IMR-90 (cell line): ENCODE measurements around the gene TNNC1. TPM values are rescaled to one million over a fixed set of nuclear protein-coding genes. Genes with fewer than 3 reads are reported as not detected.

Experiments
- ATAC-seq: fragments of 200-7000 bp; cut with Tn5 transposase; 2 replicates; pipeline ENCODE4 v1.9.1; 2020; ENCODE audit warnings: low read depth, mild to moderate bottlenecking, moderate library complexity
- BruUV-seq: library from RNA; stranded (reverse); fragments of 400-500 nt; replicated peaks from 2 replicates; lab custom pipeline; 2021; lab: Mats Ljungman, UMichigan
- CTCF ChIA-PET: fragments of 300-600 bp; formaldehyde crosslinking; extraction: SDS; loops from one replicate; lab custom pipeline; 2021; ENCODE audit warnings: antibody characterized with exemption; lab: Yijun Ruan, JAX
- POLR2A ChIA-PET: fragments of 300-600 bp; sonication (Branson Sonifier 250); formaldehyde crosslinking; loops from one replicate; lab custom pipeline; 2022; ENCODE audit warnings: antibody characterized with exemption; ENCODE audit not compliant: unreplicated experiment; lab: Charles Lee
- DNase-seq: peaks from one replicate; pipeline ENCODE4 v3.0.0; 2013
- H2AFZ ChIP-seq: replicated peaks from 2 replicates; pipeline ENCODE3; 2013; ENCODE audit warnings: low read length, mild to moderate bottlenecking; ENCODE audit not compliant: poor library complexity
- H2AK5ac ChIP-seq: 2 replicates; pipeline ENCODE4 v1.6.1; 2013; ENCODE audit warnings: low read depth, low read length, inconsistent platforms
- H2AK9ac ChIP-seq: replicated peaks from 2 replicates; pipeline ENCODE3; 2013; ENCODE audit warnings: mild to moderate bottlenecking, low read depth, low read length, moderate library complexity; ENCODE audit not compliant: poor library complexity
- H2BK120ac ChIP-seq: 2 replicates; pipeline ENCODE4 v1.6.1; 2013; ENCODE audit warnings: low read depth, low read length, inconsistent platforms
- H2BK15ac ChIP-seq: 3 replicates; pipeline ENCODE4 v1.6.1; 2013; ENCODE audit warnings: low read depth, low read length, inconsistent platforms
- H2BK20ac ChIP-seq: 2 replicates; pipeline ENCODE4 v1.6.1; 2013; ENCODE audit warnings: low read depth, mild to moderate bottlenecking, inconsistent platforms, low read length, moderate library complexity
- H2BK5ac ChIP-seq: 2 replicates; pipeline ENCODE4 v1.6.1; 2013; ENCODE audit warnings: mild to moderate bottlenecking, low read depth, low read length, inconsistent platforms; ENCODE audit not compliant: poor library complexity, severe bottlenecking
- H3K14ac ChIP-seq: replicated peaks from 2 replicates; pipeline ENCODE4 v1.6.1; 2013; ENCODE audit warnings: low read depth, low read length, inconsistent platforms
- H3K18ac ChIP-seq: 2 replicates; pipeline ENCODE4 v1.6.1; 2013; ENCODE audit warnings: low read depth, low read length, control low read depth
- H3K23ac ChIP-seq: 2 replicates; pipeline ENCODE4 v1.6.1; 2013; ENCODE audit warnings: low read depth, low read length, inconsistent platforms
- H3K27ac ChIP-seq: 2 replicates; pipeline ENCODE4 v1.5.1; 2013; ENCODE audit warnings: mild to moderate bottlenecking, control low read depth, low read length; ENCODE audit not compliant: insufficient read depth
- H3K27me3 ChIP-seq: 2 replicates; pipeline ENCODE4 v1.6.1; 2013; ENCODE audit warnings: low read length; ENCODE audit not compliant: control insufficient read depth, insufficient read depth
- H3K36me3 ChIP-seq: 2 replicates; pipeline ENCODE4 v1.6.1; 2013; ENCODE audit warnings: low read length, mixed read lengths; ENCODE audit not compliant: control insufficient read depth, insufficient read depth
- H3K4ac ChIP-seq: 2 replicates; pipeline ENCODE4 v1.6.1; 2013; ENCODE audit warnings: low read depth, low read length, inconsistent platforms
- H3K4me1 ChIP-seq: 2 replicates; pipeline ENCODE4 v1.6.1; 2013; ENCODE audit warnings: low read length, mixed read lengths; ENCODE audit not compliant: control insufficient read depth, insufficient read depth
- H3K4me2 ChIP-seq: 2 replicates; pipeline ENCODE4 v1.6.1; 2013; ENCODE audit warnings: low read depth, mild to moderate bottlenecking, control low read depth, low read length, moderate library complexity
- H3K4me3 ChIP-seq: 2 replicates; pipeline ENCODE4 v1.5.1; 2013; ENCODE audit warnings: low read depth, mild to moderate bottlenecking, control low read depth, low read length, moderate library complexity; ENCODE audit not compliant: insufficient read depth
- H3K56ac ChIP-seq: 2 replicates; pipeline ENCODE4 v1.6.1; 2013; ENCODE audit warnings: low read length, inconsistent platforms; ENCODE audit not compliant: insufficient read depth; ENCODE audit errors: extremely low read depth
- H3K79me1 ChIP-seq, 2 experiments: 2 replicates each; pipeline ENCODE4 v1.6.1; 2013; ENCODE audit warnings: low read length in 2 of 2, inconsistent platforms in 1 of 2, low read depth in 1 of 2
- H3K9ac ChIP-seq: 2 replicates; pipeline ENCODE4 v1.6.1; 2013; ENCODE audit warnings: low read depth, low read length, control low read depth
- H3K9me1 ChIP-seq: 2 replicates; pipeline ENCODE4 v1.6.1; 2013; ENCODE audit warnings: low read length, inconsistent platforms; ENCODE audit not compliant: insufficient read depth
- H3K9me3 ChIP-seq: 2 replicates; pipeline ENCODE4 v1.6.1; 2013; ENCODE audit warnings: low read length; ENCODE audit not compliant: control insufficient read depth, insufficient read depth
- H4K20me1 ChIP-seq: 2 replicates; pipeline ENCODE4 v1.6.1; 2013; ENCODE audit warnings: low read length, inconsistent platforms; ENCODE audit not compliant: insufficient read depth
- H4K5ac ChIP-seq: 2 replicates; pipeline ENCODE4 v1.6.1; 2013; ENCODE audit warnings: mild to moderate bottlenecking, low read depth, low read length, control low read depth
- H4K8ac ChIP-seq, 2 experiments: 2 replicates each; pipeline ENCODE4 v1.6.1; 2013; ENCODE audit warnings: low read depth in 2 of 2, low read length in 2 of 2, control low read depth in 1 of 2, inconsistent platforms in 1 of 2
- H4K91ac ChIP-seq: 2 replicates; pipeline ENCODE4 v1.6.1; 2013; ENCODE audit warnings: low read depth, low read length, inconsistent platforms; ENCODE audit not compliant: insufficient read depth
- BHLHE40 ChIP-seq: fragments of 150-350 bp; IDR thresholded peaks from 2 replicates; pipeline ENCODE4 v1.6.1; 2016; ENCODE audit warnings: mild to moderate bottlenecking, low read depth, low read length
- CHD1 ChIP-seq: IDR thresholded peaks from 2 replicates; pipeline ENCODE4 v1.6.1; 2012; ENCODE audit warnings: low read depth, low read length, improper control_type of control experiment
- MAZ ChIP-seq: IDR thresholded peaks from 2 replicates; pipeline ENCODE4 v1.6.1; 2012; ENCODE audit warnings: low read depth, mild to moderate bottlenecking, low read length, improper control_type of control experiment, moderate library complexity, borderline replicate concordance
- MXI1 ChIP-seq: IDR thresholded peaks from 2 replicates; pipeline ENCODE4 v1.6.1; 2012; ENCODE audit warnings: low read depth, mild to moderate bottlenecking, low read length, moderate library complexity, borderline replicate concordance
- NFE2L2 ChIP-seq: fragments of 150-350 bp; IDR thresholded peaks from 2 replicates; pipeline ENCODE4 v1.6.1; 2016; ENCODE audit warnings: low read depth, mild to moderate bottlenecking, low read length
- POLR2A ChIP-seq: IDR thresholded peaks from 2 replicates; pipeline ENCODE4 v1.6.1; 2012; ENCODE audit warnings: mild to moderate bottlenecking, low read depth, low read length
- RCOR1 ChIP-seq: IDR thresholded peaks from 2 replicates; pipeline ENCODE4 v1.6.1; 2012; ENCODE audit warnings: mild to moderate bottlenecking, low read length, improper control_type of control experiment; ENCODE audit not compliant: insufficient replicate concordance
- WGBS, 2 experiments: methylation state at CpG; one replicate each; pipeline versions ENCODE4 v1.1.5 to v1.1.7; 2013; ENCODE audit warnings: missing lambda C conversion rate in 2 of 2; ENCODE audit not compliant: insufficient read length in 1 of 2; ENCODE audit errors: extremely low coverage in 2 of 2; 5-methylcytosine and 5-hydroxymethylcytosine counted together
- dilution Hi-C: fragments of 300-500 bp; cut with HindIII; formaldehyde crosslinking; loops from one replicate; pipeline ENCODE4 v1.14.3; 2018; ENCODE audit warnings: low sequenced_read_pairs; ENCODE audit not compliant: unreplicated experiment
- in situ Hi-C: fragments of 300-500 bp; cut with MboI; formaldehyde crosslinking; loops from 3 replicates; pipeline ENCODE4 v1.14.3; 2019; ENCODE audit warnings: low sequenced_read_pairs, inconsistent platforms, mixed read lengths
- intact Hi-C: fragments of 100-400 bp; cut with micrococcal nuclease; formaldehyde crosslinking; loops from 2 replicates; pipeline ENCODE4 v1.10.0; 2022
- polyA plus RNA-seq, 3 experiments: library from polyadenylated mRNA; depleted of rRNA; stranded (reverse); fragments of >200 nt; gene quantifications; 2 replicates each; pipeline ENCODE4 v1.2.3, GENCODE V29; 2012; ENCODE audit warnings: low replicate concordance in 1 of 3
- total RNA-seq: library from RNA; depleted of rRNA; stranded (reverse); fragments of >200 nt; gene quantifications from 2 replicates; pipeline ENCODE4 v1.2.3, GENCODE V29; 2012

The TNNC1 gene
- total and polyA plus RNA-seq, 2 of the 4 experiments (the other 2 are of a cell fraction): 1.3 to 4.6 TPM

DNA sequence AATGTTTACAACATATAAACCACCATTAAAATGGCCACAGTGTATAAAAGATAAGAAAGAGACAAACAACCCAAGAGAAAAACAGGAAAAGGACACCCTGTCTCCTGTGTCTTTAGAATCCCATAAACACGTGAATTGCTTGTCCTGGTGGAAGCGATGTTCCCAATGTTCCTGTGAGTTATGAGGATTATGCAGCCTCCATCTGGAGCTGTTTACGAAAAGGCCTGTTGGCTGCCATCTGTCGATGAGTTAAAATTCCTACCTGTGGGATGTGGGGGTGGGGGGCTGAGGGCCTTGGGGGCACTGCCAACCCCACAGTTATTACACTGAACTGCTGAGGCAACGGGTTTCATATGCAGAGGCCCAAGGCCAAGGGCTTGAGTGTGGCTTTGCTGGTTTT is 15.2 kb upstream of the TNNC1 start:
- peaks cover 50 to 81% of the 10 kb centered on the region in 2 experiments for H3K79me1 ChIP-seq
- ChIA-PET CTCF (no interaction called here), POLR2A (no interaction called here)
- H3K18ac ChIP-seq: no peak overlapping the region
- TF ChIP-seq MAZ (no peak), BHLHE40 (no peak), NFE2L2 (no peak), MXI1 (no peak), RCOR1 (no peak), POLR2A (no peak), CHD1 (no peak)
- no peak overlapping the region for H3K27ac ChIP-seq
- BruUV-seq: no TSS peak
- no peak overlapping the region for H3K23ac ChIP-seq
- in situ Hi-C loops: no loop called here
- peaks cover 11% of the 10 kb centered on the region; the same call in 1 of the 2 replicates for H3K4me1 ChIP-seq
- WGBS, 2 experiments: 100% methylated on average over 1 of the region's 5 CpGs; no CpG with 5 or more reads in 1 of the 2 experiments
- H4K91ac ChIP-seq: no peak overlapping the region
- H3K4me2 ChIP-seq: no peak overlapping the region
- H3K4me3 ChIP-seq: no peak overlapping the region
- H3K56ac ChIP-seq: no peak overlapping the region
- H3K36me3 ChIP-seq: peaks cover 52% of the 10 kb centered on the region
- dilution Hi-C loops: no loop called here
- H4K5ac ChIP-seq: no peak overlapping the region
- H3K9me3 ChIP-seq: no peaks in the 10 kb centered on the region
- DNase-seq (no peak), ATAC-seq (no peak)
- no peak overlapping the region for H3K4ac ChIP-seq
- no peak overlapping the region for H2AK9ac ChIP-seq
- intact Hi-C loops: no loop called here
- no peak overlapping the region for H2BK20ac ChIP-seq
- H2AFZ ChIP-seq: no peak overlapping the region
- H2BK5ac ChIP-seq: no peak overlapping the region
- H3K9ac ChIP-seq: no peak overlapping the region
- no peak overlapping the region for H3K14ac ChIP-seq
- peaks cover 58% of the 10 kb centered on the region for H4K20me1 ChIP-seq
- H4K8ac ChIP-seq: no peak overlapping the region
- no peak overlapping the region for H2BK15ac ChIP-seq
- H3K27me3 ChIP-seq: no peaks in the 10 kb centered on the region
- peaks cover 5% of the 10 kb centered on the region for H3K9me1 ChIP-seq
- H2AK5ac ChIP-seq: no peak overlapping the region
- H2BK120ac ChIP-seq: no peak overlapping the region
